ENCODE measurements around the gene FBLN1.

The FBLN1 gene

DNA sequence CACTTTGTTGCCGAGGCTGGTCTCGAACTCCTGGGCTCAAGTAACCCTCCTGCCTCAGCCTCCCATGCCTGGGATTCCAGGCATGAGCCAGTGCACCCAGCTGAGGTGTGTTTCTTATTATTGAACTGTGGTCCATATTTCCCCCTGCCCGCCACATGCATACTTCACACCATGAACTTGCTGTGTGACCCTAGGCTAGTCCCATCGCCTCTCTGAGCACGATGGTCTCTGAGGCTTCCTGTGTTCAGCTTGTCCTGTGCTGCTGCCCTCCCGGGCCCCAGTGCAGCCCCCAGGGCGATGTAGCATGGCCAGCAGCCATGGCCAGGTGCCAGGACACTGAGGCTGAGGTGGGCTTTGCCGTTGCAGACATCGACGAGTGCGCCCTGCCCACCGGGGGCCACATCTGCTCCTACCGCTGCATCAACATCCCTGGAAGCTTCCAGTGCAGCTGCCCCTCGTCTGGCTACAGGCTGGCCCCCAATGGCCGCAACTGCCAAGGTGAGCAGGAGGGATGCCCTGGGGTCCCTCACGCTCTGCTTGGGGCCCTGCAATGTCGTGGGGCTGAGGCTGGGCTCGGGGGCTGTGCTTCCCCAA is 45.7 kb downstream of the FBLN1 start:
- no peak for DNase-seq (ENCODE audit: low spot score)
- TF ChIP-seq, protein P1, sequence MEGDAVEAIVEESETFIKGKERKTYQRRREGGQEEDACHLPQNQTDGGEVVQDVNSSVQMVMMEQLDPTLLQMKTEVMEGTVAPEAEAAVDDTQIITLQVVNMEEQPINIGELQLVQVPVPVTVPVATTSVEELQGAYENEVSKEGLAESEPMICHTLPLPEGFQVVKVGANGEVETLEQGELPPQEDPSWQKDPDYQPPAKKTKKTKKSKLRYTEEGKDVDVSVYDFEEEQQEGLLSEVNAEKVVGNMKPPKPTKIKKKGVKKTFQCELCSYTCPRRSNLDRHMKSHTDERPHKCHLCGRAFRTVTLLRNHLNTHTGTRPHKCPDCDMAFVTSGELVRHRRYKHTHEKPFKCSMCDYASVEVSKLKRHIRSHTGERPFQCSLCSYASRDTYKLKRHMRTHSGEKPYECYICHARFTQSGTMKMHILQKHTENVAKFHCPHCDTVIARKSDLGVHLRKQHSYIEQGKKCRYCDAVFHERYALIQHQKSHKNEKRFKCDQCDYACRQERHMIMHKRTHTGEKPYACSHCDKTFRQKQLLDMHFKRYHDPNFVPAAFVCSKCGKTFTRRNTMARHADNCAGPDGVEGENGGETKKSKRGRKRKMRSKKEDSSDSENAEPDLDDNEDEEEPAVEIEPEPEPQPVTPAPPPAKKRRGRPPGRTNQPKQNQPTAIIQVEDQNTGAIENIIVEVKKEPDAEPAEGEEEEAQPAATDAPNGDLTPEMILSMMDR (IDR thresholded peaks at IDR 0.05; ENCODE audit: borderline replicate concordance, control extremely low read depth, extremely low read depth, insufficient read depth, missing control alignments): no peak
- in situ Hi-C loops (cut with MboI; ENCODE audit: low sequenced_read_pairs, unreplicated experiment): no loop called here

DNA sequence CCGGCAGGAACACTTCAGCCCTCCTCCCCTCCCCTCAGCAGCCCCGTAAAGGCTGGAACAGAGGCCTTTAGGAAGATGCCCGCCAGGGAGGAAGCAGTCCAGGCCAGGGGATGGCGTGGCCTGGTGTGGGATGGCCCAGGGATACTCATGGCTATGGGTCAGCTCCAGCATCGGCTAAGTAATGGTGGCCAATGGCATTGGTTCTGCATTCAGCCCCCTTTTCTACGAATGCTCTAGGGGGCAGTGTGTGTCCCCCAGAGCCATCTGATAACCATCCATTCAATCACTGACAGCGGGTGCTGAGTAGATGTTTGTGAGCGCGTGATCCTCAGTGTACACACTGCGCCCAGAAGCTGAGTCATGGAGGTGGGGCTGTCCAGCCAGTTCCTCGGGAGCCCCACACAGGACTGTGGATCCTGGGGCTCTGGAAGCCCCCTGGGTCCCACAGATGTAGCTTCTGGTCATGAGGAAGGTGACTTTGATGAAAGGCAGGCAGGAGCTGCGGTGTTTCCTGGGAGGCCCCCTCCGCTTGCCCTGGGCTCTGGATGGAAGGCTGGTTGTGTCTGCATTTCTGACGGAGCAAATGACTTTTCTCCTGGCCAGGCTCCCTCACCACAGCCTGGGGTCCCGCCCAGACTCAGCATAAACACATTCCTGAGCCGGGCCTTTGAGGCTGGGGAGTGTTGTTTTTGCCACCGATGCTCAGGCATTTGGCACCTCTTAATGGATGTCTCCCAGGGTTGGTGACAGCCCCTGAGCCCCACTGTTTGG is 46.5 kb downstream of the FBLN1 start:
- DNase-seq (ENCODE audit: low spot score): no peak
- TF ChIP-seq, protein P1 (IDR thresholded peaks at IDR 0.05; ENCODE audit: borderline replicate concordance, control extremely low read depth, extremely low read depth, insufficient read depth, missing control alignments): no peak
- in situ Hi-C loops (cut with MboI; ENCODE audit: low sequenced_read_pairs, unreplicated experiment): no loop called here

DNA sequence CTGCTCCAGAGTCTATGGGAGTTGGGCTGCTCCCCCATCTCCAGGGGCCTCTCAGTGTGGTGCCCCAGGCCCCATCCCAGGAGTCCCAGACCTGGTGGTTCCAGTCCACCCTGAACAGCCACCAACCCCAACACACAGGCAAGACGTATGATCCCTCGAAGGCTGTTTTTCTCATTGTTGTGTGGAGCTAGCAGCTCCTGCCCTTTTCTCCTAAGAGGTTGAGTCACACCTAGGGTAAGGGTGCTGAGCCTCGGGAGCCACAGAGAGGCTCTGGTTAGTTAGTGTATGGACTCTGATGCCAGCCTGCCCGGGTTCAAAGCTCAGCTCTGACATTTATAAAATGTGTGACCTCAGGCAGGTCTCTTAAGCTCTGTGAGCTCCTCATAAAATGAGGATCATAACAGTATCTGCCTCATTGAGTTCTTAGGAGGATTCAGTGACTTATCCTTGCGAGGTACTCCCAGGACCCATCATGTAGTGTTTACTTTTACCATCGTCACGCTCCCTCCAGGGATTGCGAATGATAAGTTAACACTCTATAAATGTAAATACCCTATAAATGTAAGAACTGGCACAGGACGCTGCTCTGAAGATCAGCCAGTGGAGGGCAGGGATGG is 47.2 kb downstream of the FBLN1 start:
- DNase-seq (ENCODE audit: low spot score): no peak
- in situ Hi-C loops (cut with MboI; ENCODE audit: low sequenced_read_pairs, unreplicated experiment): loop anchor here (10.0 to 25.0 kb wide), 2 partner anchors 285 to 562 kb away; no protein-coding TSS in a partner anchor
- TF ChIP-seq, protein P1 (IDR thresholded peaks at IDR 0.05; ENCODE audit: borderline replicate concordance, control extremely low read depth, extremely low read depth, insufficient read depth, missing control alignments): no peak

DNA sequence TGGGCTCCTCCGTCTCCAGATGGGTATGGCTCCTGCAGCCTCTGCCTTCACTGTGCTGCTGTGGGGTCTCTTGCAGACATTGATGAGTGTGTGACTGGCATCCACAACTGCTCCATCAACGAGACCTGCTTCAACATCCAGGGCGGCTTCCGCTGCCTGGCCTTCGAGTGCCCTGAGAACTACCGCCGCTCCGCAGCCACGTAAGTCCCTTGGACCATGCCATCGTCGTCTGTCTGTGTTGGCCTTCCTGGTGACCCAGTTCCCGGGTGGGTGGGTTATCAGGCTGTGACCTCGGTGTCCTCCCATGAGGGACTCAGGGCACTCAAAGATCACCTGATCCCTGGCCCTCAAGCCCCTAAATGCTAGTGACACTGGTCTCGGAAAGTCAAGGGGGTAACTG is 47.7 kb downstream of the FBLN1 start:
- TF ChIP-seq, protein P1 (IDR thresholded peaks at IDR 0.05; ENCODE audit: borderline replicate concordance, control extremely low read depth, extremely low read depth, insufficient read depth, missing control alignments): no peak
- DNase-seq (ENCODE audit: low spot score): no peak
- in situ Hi-C loops (cut with MboI; ENCODE audit: low sequenced_read_pairs, unreplicated experiment): loop anchor here (10.0 to 25.0 kb wide), 2 partner anchors 286 to 562 kb away; no protein-coding TSS in a partner anchor

DNA sequence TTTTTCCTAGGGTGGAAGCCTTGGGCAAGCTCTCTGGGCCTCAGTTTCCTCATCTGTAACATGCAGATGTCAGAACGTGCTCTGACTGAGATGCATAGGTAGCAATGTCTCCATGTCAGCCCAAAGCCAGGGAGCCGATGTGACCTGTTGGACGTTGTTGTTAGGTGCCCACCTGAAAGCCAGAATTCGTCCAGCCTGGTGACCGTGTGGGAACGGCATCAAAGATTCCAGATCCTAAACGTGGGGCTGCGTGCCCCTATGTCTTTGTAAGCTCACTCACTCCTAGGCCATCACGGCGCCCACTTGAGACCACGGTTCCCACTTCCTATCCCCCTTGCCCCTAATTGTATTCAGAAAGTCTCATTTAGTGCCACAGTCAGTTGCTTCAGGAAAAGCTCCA is 48.2 kb downstream of the FBLN1 start:
- no peak for DNase-seq (ENCODE audit: low spot score)
- in situ Hi-C loops (cut with MboI; ENCODE audit: low sequenced_read_pairs, unreplicated experiment): loop anchor here (10.0 to 25.0 kb wide), 2 partner anchors 286 to 561 kb away; no protein-coding TSS in a partner anchor
- TF ChIP-seq, protein P1 (IDR thresholded peaks at IDR 0.05; ENCODE audit: borderline replicate concordance, control extremely low read depth, extremely low read depth, insufficient read depth, missing control alignments): no peak

DNA sequence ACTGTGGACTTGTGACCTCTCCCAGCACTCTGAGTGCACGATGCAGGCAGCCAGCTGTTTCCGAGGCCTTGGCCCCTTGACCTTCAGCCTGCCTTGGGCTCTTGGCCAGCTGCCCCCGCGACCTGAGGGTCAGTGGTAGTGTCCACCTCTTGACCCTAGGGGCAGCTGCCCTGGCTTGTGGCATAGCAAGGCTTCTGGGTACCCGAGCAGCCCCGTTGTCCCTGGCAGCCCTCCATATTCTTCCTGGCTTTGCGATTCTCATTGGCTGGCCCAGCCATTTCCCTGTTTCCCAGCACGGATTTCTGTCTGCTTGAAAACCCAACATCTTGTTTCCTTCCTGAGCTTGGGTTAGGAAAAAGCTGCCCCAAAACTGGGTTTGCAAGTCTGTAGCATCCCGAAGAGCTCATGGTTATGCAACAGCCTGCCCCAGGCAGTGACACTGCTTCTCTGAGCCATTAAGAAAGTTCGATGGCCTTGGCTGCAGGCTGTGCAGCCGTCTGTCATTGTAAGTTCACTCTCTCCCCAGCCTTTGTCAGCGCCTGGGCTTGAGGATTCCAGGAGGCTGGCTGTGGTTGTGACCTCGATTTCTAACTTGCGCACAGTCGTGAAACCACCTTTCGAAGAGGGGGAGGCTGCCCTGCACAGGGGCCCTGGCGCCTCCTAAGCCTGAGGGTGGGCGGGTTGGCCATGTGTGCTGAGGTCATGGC is 48.8 kb downstream of the FBLN1 start:
- in situ Hi-C loops (cut with MboI; ENCODE audit: low sequenced_read_pairs, unreplicated experiment): loop anchor here (10.0 to 25.0 kb wide), 2 partner anchors 287 to 561 kb away; no protein-coding TSS in a partner anchor
- TF ChIP-seq, protein P1 (IDR thresholded peaks at IDR 0.05; ENCODE audit: borderline replicate concordance, control extremely low read depth, extremely low read depth, insufficient read depth, missing control alignments): no peak
- no peak for DNase-seq (ENCODE audit: low spot score)
